IPS-18c (cell line): Measurements from ENCODE around the gene PTPN6.

Experiments
- H3K4me3 ChIP-seq: 2 replicates; pipeline ENCODE4 v1.7.0; 2013; ENCODE audit warnings: low read depth, mild to moderate bottlenecking, low read length, moderate library complexity; ENCODE audit not compliant: insufficient read depth
- H3K9me3 ChIP-seq: one replicate; pipeline ENCODE4 v1.6.1; 2013; ENCODE audit warnings: mild to moderate bottlenecking, low read length, moderate library complexity; ENCODE audit not compliant: control insufficient read depth, insufficient read depth

Gene PTPN6

DNA sequence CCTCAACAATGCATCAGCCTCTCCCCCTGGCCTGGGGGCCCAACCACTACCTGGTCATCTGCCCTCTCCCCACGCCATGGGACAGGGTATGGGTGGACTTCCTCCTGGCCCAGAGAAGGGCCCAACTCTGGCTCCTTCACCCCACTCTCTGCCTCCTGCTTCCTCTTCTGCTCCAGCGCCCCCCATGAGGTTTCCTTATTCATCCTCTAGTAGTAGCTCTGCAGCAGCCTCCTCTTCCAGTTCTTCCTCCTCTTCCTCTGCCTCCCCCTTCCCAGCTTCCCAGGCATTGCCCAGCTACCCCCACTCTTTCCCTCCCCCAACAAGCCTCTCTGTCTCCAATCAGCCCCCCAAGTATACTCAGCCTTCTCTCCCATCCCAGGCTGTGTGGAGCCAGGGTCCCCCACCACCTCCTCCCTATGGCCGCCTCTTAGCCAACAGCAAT, 14.9 kb upstream of the PTPN6 start:
- Histone ChIP-seq H3K4me3 (no peak overlapping the region), H3K9me3 (no peaks in the 10 kb centered on the region)

DNA sequence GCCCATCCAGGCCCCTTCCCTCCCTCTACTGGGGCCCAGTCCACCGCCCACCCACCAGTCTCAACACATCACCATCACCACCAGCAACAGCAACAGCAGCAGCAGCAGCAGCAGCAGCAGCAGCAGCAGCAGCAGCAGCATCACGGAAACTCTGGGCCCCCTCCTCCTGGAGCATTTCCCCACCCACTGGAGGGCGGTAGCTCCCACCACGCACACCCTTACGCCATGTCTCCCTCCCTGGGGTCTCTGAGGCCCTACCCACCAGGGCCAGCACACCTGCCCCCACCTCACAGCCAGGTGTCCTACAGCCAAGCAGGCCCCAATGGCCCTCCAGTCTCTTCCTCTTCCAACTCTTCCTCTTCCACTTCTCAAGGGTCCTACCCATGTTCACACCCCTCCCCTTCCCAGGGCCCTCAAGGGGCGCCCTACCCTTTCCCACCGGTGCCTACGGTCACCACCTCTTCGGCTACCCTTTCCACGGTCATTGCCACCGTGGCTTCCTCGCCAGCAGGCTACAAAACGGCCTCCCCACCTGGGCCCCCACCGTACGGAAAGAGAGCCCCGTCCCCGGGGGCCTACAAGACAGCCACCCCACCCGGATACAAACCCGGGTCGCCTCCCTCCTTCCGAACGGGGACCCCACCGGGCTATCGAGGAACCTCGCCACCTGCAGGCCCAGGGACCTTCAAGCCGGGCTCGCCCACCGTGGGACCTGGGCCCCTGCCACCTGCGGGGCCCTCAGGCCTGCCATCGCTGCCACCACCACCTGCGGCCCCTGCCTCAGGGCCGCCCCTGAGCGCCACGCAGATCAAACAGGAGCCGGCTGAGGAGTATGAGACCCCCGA, 14.3 kb upstream of the PTPN6 start:
- no peaks in the 10 kb centered on the region for H3K9me3 ChIP-seq
- H3K4me3 ChIP-seq: peak overlapping the region; percentile 71; the same call in 1 of the 2 replicates

DNA sequence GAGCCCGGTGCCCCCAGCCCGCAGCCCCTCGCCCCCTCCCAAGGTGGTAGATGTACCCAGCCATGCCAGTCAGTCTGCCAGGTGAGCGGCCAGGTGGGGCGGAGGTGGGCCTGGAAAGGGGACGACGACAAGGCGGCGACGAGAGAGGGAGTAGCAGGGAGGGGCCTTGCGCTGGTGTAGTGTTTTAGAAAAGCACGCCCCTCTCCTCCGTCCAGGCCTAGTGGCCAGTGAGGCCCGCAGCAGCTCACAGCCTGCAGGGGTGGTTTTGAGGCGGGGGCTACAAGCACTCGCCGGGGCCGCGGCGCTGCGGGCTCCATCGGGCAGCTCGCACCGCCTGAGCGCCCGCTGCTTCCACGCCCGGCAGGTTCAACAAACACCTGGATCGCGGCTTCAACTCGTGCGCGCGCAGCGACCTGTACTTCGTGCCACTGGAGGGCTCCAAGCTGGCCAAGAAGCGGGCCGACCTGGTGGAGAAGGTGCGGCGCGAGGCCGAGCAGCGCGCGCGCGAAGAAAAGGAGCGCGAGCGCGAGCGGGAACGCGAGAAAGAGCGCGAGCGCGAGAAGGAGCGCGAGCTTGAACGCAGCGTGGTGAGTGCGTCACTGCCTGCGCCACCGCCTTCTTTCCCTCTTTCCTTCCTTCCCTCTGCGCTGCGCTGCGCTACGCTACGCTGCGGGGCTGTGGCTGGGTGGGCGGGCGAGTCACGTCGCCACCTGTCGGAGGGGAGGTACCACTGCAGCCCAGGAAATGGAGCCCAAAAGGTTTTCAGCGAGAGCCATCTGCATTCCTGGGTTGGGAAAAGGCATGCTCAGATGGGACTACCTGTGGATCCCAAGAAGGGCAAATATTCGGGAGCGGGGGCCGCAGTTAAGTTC, 13.4 kb upstream of the PTPN6 start:
- Histone ChIP-seq H3K9me3 (no peaks in the 10 kb centered on the region), H3K4me3 (peak overlapping the region; percentile 71)

DNA sequence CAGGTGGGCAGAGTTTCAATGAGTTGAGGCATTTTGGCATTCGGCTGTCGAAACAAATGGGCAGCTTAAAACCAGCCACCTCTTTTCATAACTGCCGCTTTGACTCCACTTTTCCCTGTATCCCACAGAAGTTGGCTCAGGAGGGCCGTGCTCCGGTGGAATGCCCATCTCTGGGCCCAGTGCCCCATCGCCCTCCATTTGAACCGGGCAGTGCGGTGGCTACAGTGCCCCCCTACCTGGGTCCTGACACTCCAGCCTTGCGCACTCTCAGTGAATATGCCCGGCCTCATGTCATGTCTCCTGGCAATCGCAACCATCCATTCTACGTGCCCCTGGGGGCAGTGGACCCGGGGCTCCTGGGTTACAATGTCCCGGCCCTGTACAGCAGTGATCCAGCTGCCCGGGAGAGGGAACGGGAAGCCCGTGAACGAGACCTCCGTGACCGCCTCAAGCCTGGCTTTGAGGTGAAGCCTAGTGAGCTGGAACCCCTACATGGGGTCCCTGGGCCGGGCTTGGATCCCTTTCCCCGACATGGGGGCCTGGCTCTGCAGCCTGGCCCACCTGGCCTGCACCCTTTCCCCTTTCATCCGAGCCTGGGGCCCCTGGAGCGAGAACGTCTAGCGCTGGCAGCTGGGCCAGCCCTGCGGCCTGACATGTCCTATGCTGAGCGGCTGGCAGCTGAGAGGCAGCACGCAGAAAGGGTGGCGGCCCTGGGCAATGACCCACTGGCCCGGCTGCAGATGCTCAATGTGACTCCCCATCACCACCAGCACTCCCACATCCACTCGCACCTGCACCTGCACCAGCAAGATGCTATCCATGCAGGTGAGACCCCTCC, 12.6 kb upstream of the PTPN6 start:
- Histone ChIP-seq H3K4me3 (peak overlapping the region; percentile 41; the same call in 1 of the 2 replicates), H3K9me3 (no peaks in the 10 kb centered on the region)

DNA sequence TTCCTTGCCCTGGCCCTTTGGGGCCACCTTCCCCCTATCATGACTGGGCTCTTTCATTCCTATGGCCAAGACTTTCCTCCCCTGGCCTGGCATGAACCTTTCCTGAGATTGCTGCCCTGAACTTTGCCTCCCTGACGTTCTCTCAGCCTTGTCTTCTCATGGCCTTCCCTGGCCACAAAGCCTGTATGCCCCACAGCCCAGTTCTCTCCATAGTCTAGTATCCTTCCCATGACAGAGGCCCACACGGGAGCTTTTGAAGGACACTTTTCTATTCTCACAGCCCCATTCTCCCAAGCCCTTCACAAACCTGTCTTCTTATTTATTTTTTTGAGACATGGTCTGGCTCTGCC, 12.0 kb upstream of the PTPN6 start:
- Histone ChIP-seq H3K9me3 (no peaks in the 10 kb centered on the region), H3K4me3 (no peak overlapping the region)

DNA sequence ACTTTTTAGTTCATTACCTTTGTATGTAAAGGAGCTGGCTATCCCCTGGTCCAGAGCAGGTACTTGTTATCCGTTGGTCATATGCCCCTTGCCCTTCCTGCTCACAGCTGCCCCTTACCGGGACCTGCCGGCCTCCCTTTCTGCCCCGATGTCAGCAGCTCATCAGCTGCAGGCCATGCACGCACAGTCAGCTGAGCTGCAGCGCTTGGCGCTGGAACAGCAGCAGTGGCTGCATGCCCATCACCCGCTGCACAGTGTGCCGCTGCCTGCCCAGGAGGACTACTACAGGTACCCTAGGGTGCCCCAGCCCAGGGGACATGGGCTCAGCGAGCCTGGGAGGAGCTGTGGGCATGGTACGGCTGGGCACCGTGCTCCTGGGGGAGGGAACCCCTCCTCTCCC, 9.9 kb upstream of the PTPN6 start:
- Histone ChIP-seq H3K4me3 (no peak overlapping the region), H3K9me3 (no peaks in the 10 kb centered on the region)

DNA sequence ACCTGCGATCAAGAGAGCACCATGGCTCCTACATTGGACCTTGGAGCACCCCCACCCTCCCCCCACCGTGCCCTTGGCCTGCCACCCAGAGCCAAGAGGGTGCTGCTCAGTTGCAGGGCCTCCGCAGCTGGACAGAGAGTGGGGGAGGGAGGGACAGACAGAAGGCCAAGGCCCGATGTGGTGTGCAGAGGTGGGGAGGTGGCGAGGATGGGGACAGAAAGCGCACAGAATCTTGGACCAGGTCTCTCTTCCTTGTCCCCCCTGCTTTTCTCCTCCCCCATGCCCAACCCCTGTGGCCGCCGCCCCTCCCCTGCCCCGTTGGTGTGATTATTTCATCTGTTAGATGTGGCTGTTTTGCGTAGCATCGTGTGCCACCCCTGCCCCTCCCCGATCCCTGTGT, 9.4 kb upstream of the PTPN6 start:
- Histone ChIP-seq H3K4me3 (no peak overlapping the region), H3K9me3 (no peaks in the 10 kb centered on the region)

DNA sequence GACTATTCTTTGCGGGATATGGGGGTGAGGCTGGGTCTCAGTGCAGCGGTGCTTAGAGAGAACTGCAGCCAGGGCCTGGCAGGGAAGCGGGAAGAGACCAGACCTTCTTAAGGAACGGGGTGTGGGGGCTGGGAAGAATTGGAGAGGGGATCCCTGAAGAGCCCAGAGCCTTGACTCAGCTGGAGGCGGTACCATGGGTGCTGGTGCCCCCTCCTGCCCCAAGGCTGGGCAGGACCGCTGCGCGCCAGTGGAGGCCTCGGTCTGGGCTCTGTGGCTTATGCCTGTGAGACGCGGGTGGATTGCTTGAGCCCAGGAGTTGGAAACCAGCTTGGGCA, 8.9 kb upstream of the PTPN6 start:
- Histone ChIP-seq H3K9me3 (no peaks in the 10 kb centered on the region), H3K4me3 (0 out of 2 replicates have a peak overlapping the region, but pooled peaks have one; percentile 1)

DNA sequence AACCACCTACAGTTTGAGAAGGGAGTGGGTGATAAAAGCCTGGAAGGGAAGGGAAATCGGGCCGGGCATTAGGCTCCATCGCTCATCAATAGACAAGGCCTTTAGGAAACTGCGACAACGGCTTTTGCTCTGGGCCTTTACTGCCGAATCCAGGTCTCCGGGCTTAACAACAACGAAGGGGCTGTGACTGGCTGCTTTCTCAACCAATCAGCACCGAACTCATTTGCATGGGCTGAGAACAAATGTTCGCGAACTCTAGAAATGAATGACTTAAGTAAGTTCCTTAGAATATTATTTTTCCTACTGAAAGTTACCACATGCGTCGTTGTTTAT, 7.8 kb upstream of the PTPN6 start:
- Histone ChIP-seq H3K4me3 (peak overlapping the region; percentile 38; the same call in 1 of the 2 replicates), H3K9me3 (no peaks in the 10 kb centered on the region)

DNA sequence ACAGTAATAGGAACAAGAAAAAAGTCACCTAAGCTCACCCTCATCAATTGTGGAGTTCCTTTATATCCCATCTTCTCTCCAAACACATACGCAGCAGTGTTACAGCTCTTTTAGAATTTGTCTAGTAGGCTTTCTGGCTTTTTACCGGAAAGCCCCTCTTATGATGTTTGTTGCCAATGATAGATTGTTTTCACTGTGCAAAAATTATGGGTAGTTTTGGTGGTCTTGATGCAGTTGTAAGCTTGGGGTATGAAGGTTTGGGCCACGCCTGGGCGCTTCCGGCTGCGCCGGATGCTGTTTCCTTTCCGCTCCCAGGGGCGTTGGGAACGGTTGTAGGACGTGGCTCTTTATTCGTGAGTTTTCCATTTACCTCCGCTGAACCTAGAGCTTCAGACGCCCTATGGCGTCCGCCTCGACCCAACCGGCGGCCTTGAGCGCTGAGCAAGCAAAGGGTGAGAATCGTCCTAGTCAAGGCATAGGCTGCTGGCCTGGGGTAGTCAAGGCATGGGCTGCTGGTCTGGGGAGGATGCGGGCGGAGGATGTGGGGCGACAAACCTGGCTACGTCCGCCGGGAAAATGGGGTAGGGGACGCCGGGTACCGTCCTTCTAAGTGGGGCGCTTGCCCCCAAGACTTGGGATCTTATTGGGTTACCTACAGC, 7.3 kb upstream of the PTPN6 start, which contains the start of the genes C12orf57 and RNU7-1:
TSS of gene C12orf57 (plus strand) at position 301 of the 659 bp plus-strand sequence. CDS start at position 401, 100 bp downstream.
TSS of gene RNU7-1 (plus strand) at position 95 of the 659 bp plus-strand sequence.
- Histone ChIP-seq H3K4me3 (peak within 1 kb of the TSS; percentile 83), H3K9me3 (no peaks in the 10 kb centered on the region)

DNA sequence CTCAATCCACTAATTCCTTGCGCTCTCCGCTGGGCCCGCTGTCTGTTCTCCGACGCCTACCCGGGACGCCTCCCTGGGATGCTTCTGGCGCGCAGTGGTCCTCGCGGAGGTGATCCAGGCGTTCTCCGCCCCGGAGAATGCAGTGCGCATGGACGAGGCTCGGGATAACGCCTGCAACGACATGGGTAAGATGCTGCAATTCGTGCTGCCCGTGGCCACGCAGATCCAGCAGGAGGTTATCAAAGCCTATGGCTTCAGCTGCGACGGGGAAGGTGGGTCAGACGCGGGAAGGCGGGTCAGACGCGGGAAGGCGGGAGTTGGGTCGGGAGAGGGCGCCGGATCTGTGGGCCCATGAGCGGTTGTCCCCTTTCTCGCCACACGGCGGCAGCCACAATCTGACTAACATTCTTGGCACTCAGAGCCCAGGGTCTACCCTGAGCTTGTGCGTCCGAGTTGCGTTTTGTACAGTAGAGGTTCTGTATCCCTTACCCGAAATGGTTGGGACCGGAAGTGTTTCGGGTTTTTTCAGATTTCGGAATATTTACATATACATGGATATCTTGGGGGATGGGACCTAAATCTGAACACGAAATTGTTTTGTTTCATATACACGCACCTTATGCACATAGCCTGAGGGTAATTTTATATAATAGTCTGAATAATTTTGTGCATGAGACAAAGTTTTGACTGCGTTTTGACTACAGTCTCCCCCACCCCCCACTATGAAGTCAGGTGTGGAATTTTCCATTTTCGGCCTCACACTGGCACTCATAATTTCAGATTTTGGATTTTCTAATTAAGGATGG, 6.6 kb upstream of the PTPN6 start:
- Histone ChIP-seq H3K9me3 (no peaks in the 10 kb centered on the region), H3K4me3 (peak overlapping the region; percentile 83)

DNA sequence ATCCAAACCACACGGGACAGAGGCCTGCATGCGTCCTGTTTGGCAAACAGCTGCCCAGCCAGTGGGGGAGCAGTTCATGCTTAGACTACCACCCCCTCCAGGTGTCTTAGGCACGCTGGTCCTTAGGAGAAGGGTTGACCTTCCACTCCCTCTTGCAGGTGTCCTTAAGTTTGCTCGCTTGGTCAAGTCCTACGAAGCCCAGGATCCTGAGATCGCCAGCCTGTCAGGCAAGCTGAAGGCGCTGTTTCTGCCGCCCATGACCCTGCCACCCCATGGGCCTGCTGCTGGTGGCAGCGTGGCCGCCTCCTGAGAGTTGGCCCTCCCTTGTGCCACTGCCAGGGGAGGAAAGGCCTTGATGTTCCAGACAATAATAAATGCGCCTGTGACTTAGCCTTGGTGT, 5.5 kb upstream of the PTPN6 start:
- peak overlapping the region; percentile 40 for H3K4me3 ChIP-seq
- H3K9me3 ChIP-seq: no peaks in the 10 kb centered on the region

DNA sequence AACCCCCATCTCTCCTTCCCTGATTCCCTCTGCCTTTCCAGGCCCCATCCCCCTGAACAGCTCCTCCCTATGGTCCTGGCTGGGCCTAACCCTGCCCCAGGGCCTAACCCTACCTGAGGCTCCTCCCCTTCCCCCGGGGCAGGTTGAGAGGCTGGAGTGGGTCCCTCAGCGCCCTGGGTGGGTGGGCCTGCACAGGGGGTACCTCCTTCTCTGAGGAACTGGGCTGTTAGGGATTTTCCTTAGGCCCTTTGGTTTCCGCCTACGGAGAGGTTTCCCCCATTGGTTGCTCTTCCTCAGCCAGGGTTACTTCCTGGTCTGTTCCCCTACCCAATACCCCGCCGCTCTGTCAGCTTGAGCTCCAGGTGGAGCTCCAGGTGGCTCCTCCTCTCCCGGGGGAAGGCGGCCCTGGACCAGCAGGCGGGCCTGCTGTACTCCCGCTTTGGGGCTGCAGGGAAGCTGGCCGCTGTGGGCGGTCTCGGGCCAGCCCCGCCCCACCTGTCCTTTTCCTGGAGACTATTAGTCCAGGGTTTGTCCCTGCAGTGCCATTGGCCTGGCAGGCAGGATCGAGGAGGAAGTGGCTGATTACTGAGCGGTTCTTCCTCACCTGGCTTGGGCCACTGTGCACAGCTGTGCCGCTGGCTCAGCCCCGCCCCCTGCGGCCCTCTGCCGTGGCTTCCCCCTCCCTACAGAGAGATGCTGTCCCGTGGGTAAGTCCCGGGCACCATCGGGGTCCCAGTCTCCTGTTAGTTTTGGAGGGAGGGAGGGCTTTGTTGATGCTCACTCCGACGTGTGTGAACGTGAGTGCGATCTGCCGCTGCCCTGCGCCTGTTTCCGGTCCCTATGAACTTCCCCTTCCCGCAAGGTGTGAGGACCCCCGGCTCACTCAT, 4.9 kb upstream of the PTPN6 start:
- H3K9me3 ChIP-seq: no peaks in the 10 kb centered on the region
- peak overlapping the region; percentile 67 for H3K4me3 ChIP-seq

DNA sequence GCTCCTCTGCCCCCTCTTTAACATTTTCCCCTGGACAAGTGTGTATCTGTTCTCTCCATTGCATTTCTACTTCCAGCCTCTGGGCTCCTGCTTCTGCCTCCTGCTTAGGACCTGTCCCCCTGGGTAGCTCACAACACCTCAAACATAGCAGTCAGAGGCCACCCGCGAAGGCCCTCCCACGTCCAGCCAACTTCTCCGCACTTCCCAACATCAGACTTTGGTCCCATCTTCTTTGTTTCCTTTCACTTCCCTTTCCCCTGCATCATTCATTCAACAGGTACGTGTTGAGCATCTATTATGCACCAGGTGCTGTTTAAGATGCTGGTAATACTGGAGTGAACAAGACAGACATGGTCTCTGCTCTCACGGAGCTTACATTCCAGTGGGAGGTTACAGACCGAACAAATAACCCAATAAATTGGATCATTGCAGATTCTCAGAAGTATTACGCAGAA, 4.2 kb upstream of the PTPN6 start:
- Histone ChIP-seq H3K4me3 (peak overlapping the region; percentile 67), H3K9me3 (no peaks in the 10 kb centered on the region)

DNA sequence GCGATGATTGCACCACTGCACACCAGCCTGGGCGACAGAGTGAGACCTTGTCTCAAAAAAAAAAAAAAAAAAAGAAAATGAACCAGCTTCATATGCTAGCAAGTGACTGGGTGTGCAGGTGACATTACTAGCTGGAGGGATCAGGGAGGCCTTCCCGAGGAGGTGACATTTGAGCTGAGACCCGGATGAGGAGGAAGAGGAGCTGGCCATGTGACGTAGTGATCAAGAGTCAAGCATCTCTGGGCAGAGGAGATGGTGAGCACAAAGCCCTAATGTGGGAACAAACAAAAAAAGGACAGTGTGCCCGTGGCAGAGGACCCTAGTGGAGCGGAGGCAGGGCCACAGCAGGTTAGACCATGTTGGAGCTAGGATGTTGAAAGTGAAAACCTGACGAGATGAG, 3.5 kb upstream of the PTPN6 start:
- no peaks in the 10 kb centered on the region for H3K9me3 ChIP-seq
- no peak overlapping the region for H3K4me3 ChIP-seq
